GM23248 (cell line): Measurements from ENCODE around the gene HEATR1.

Source experiments
- EZH2 ChIP-seq: fragments of 200-600 bp; sonication (generic); IDR thresholded peaks from 2 replicates; pipeline ENCODE4 v1.6.1; 2018; ENCODE audit warnings: antibody characterized with exemption, mild to moderate bottlenecking; ENCODE audit not compliant: insufficient read depth, poor library complexity, severe bottlenecking
- EZH2phosphoT487 ChIP-seq: fragments of 200-600 bp; sonication (generic); IDR thresholded peaks from 2 replicates; pipeline ENCODE4 v1.6.1; 2018; ENCODE audit warnings: antibody characterized with exemption, moderate library complexity, mild to moderate bottlenecking, low read depth; ENCODE audit not compliant: insufficient read depth

DNA sequence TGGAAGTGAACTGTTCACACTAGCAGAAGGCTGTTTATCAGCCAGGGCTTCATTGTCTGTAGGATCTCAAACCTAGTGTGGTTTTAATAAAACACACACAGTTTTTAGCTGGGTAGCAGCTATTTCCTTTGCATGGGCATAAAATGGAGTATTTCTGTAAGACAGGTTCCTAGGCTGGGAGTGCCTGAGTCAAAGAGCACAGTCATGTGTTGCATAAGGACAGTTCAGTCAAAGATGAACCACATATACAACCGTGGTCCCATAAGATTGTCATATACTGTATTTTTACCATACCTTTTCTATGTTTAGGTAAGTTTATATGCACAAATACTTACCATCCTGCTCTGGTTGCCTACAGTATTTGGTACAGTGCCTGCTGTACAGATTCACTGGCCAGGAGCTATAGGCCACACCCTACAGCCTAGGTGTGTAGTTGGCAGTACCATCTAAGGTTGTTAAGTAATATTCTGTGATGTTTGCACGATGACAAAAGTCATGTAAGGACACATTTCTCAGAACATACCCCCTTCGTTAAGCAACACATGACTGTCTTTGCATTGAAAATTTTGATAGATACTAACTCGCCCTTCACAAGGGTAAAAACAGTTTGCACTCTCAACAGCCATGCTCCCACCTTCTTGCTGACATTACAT lies 63.4 kb downstream of the HEATR1 start:
- TF ChIP-seq EZH2phosphoT487: no peak
- no peak for TF ChIP-seq EZH2
